ENCODE measurements around the gene YEATS4. TPM values are rescaled to one million over a fixed set of nuclear protein-coding genes. Genes with fewer than 3 reads are reported as not detected.

YEATS4 gene
- polyA plus RNA-seq, 1 experiment = 13.0 TPM

GRCh38 chr12:69342421-69342820 is 17.1 kb upstream of the YEATS4 start:
- Histone ChIP-seq H3K27me3 (ENCODE audit: control insufficient read depth, insufficient read depth, low read length) (peaks cover 31% of the 10 kb centered on the region), H3K27ac (ENCODE audit: low read depth, low read length) (no peak overlapping the region), H3K4me3 (ENCODE audit: low read depth, low read length) (no peak overlapping the region), H3K9me3 (ENCODE audit: control insufficient read depth, insufficient read depth, low read length) (no peaks in the 10 kb centered on the region)
- ChIA-PET CTCF (interaction anchor here (1.1 kb wide), 1 partner anchor 188 kb away, joined by 5 read pairs; no protein-coding TSS in a partner anchor), POLR2A (no interaction called here)
- DNase-seq (ENCODE audit: low read depth, low spot score) = no peak
- TF ChIP-seq CTCF (IDR thresholded peaks at IDR 0.05; ENCODE audit: low read depth, low read length) = no peak

GRCh38 chr12:69343357-69343756 is 16.2 kb upstream of the YEATS4 start:
- Histone ChIP-seq H3K27me3 (ENCODE audit: control insufficient read depth, insufficient read depth, low read length) (peaks cover 28% of the 10 kb centered on the region), H3K4me3 (ENCODE audit: low read depth, low read length) (no peak overlapping the region), H3K27ac (ENCODE audit: low read depth, low read length) (no peak overlapping the region), H3K9me3 (ENCODE audit: control insufficient read depth, insufficient read depth, low read length) (no peaks in the 10 kb centered on the region)
- ChIA-PET POLR2A (no interaction called here), CTCF (interaction anchor here (1.1 to 1.4 kb wide), 2 partner anchors 13 to 189 kb away, joined by 4 to 5 read pairs; no protein-coding TSS in a partner anchor)
- no peak for DNase-seq (ENCODE audit: low read depth, low spot score)
- TF ChIP-seq CTCF (IDR thresholded peaks at IDR 0.05; ENCODE audit: low read depth, low read length) = no peak

GRCh38 chr12:69343885-69344612 is 15.5 kb upstream of the YEATS4 start:
- ChIA-PET CTCF (interaction anchor here (1.4 kb wide), 1 partner anchor 13 kb away, joined by 4 read pairs; no protein-coding TSS in a partner anchor), POLR2A (no interaction called here)
- DNase-seq (ENCODE audit: low read depth, low spot score) = no peak
- Histone ChIP-seq H3K27ac (ENCODE audit: low read depth, low read length) (no peak overlapping the region), H3K4me3 (ENCODE audit: low read depth, low read length) (no peak overlapping the region), H3K27me3 (ENCODE audit: control insufficient read depth, insufficient read depth, low read length) (peaks cover 27% of the 10 kb centered on the region), H3K9me3 (ENCODE audit: control insufficient read depth, insufficient read depth, low read length) (no peaks in the 10 kb centered on the region)
- TF ChIP-seq CTCF (IDR thresholded peaks at IDR 0.05; ENCODE audit: low read depth, low read length) = no peak

GRCh38 chr12:69345077-69345476 is 14.5 kb upstream of the YEATS4 start:
- H3K27me3 ChIP-seq (ENCODE audit: control insufficient read depth, insufficient read depth, low read length) = peaks cover 25% of the 10 kb centered on the region
- ChIA-PET POLR2A (no interaction called here), CTCF (no interaction called here)
- no peak for TF ChIP-seq CTCF (IDR thresholded peaks at IDR 0.05; ENCODE audit: low read depth, low read length)
- no peaks in the 10 kb centered on the region for H3K9me3 ChIP-seq (ENCODE audit: control insufficient read depth, insufficient read depth, low read length)
- no peak overlapping the region for H3K27ac ChIP-seq (ENCODE audit: low read depth, low read length)
- H3K4me3 ChIP-seq (ENCODE audit: low read depth, low read length) = no peak overlapping the region
- DNase-seq (ENCODE audit: low read depth, low spot score) = no peak

- Histone ChIP-seq H3K9me3 (ENCODE audit: control insufficient read depth, insufficient read depth, low read length) (no peaks in the 10 kb centered on the region), H3K27ac (ENCODE audit: low read depth, low read length) (no peak overlapping the region), H3K4me3 (ENCODE audit: low read depth, low read length) (no peak overlapping the region), H3K27me3 (ENCODE audit: control insufficient read depth, insufficient read depth, low read length) (peaks cover 20% of the 10 kb centered on the region)
- POLR2A ChIA-PET = no interaction called here
- CTCF ChIA-PET = no interaction called here
- TF ChIP-seq CTCF (IDR thresholded peaks at IDR 0.05; ENCODE audit: low read depth, low read length) = no peak
- DNase-seq (ENCODE audit: low read depth, low spot score) = no peak
Measured at GRCh38 chr12:69345742-69346141, 13.8 kb upstream of the YEATS4 start.
